ENCODE measurements around the gene CAMK4. TPM values are rescaled to one million over a fixed set of nuclear protein-coding genes. Genes with fewer than 3 reads are reported as not detected.

The CAMK4 gene
- total RNA-seq, 1 experiment from 2014 or later: 6.3 TPM

- Histone ChIP-seq H3K14ac (ENCODE audit: insufficient read depth, low read length) (no peak overlapping the region), H2BK15ac (ENCODE audit: low read depth, low read length) (no peak overlapping the region), H2BK5ac (ENCODE audit: insufficient read length, low read length) (no peak overlapping the region), H3K23ac (ENCODE audit: insufficient read length, low read depth, low read length) (no peak overlapping the region), H3K79me2 (ENCODE audit: insufficient read depth, low read length) (no peaks in the 10 kb centered on the region), H4K5ac (ENCODE audit: insufficient read length, low read depth, low read length) (no peak overlapping the region), H2BK20ac (ENCODE audit: low read depth, low read length, poor library complexity, severe bottlenecking) (no peak overlapping the region), H2BK120ac (ENCODE audit: low read depth, low read length, poor library complexity, severe bottlenecking) (no peak overlapping the region), H3K4me1 (ENCODE audit: insufficient read depth, low read length) (no peaks in the 10 kb centered on the region), H3K4me2 (ENCODE audit: insufficient read depth, insufficient read length, low read length) (no peak overlapping the region), H2AFZ (ENCODE audit: low read length) (no peak overlapping the region), H3K9me3 (ENCODE audit: control insufficient read depth, low read depth, low read length) (no peaks in the 10 kb centered on the region), H3K9ac (ENCODE audit: extremely low read depth, insufficient read length, low read length) (no peak overlapping the region), H3K23me2 (ENCODE audit: insufficient read length, low read depth, low read length, poor library complexity, severe bottlenecking) (no peaks in the 10 kb centered on the region), H2AK5ac (ENCODE audit: insufficient read length, low read length) (no peak overlapping the region), H3K79me1 (ENCODE audit: insufficient read depth, low read depth, low read length, poor library complexity, severe bottlenecking) (no peaks in the 10 kb centered on the region), H3T11ph (ENCODE audit: low read length) (no peak overlapping the region), H2BK12ac (ENCODE audit: insufficient read length, low read depth, low read length) (no peak overlapping the region), H3K56ac (ENCODE audit: insufficient read length, low read depth, low read length) (no peak overlapping the region), H3K27ac (ENCODE audit: insufficient read length, low read depth, low read length) (no peak overlapping the region), H3K27me3 (ENCODE audit: insufficient read depth, low read length) (no peaks in the 10 kb centered on the region), H3K4ac (ENCODE audit: low read depth, low read length) (no peak overlapping the region), H4K20me1 (ENCODE audit: control insufficient read depth, insufficient read depth, insufficient read length) (no peaks in the 10 kb centered on the region), H3K18ac (ENCODE audit: insufficient read length, low read depth, low read length) (no peak overlapping the region), H4K8ac (replicated peaks; ENCODE audit: insufficient read length, low read depth, low read length) (no peak overlapping the region), H4K91ac (ENCODE audit: insufficient read length, low read depth, low read length) (no peak overlapping the region)
- Mint-ChIP-seq H3K27me3 (ENCODE audit: low read depth) (no peaks in the 10 kb centered on the region), H3K9me3 (no peaks in the 10 kb centered on the region), H3K4me3 (no peak overlapping the region), H3K27ac (no peak overlapping the region), H3K4me1 (peaks cover 0 to 3% of the 10 kb centered on the region in 2 experiments; a peak in 1 of 4 replicates), H3K36me3 (ENCODE audit: insufficient read depth in 1 of 3, low read depth in 3 of 3) (no peaks in the 10 kb centered on the region)
- no peak for TF ChIP-seq CTCF (conservative IDR thresholded peaks at IDR 0.05)
- no peak for DNase-seq
Measured at GRCh38 chr5:111377306-111377705, 153.1 kb downstream of the CAMK4 start.
